ENCODE measurements around the gene NHSL2.

The NHSL2 gene

DNA sequence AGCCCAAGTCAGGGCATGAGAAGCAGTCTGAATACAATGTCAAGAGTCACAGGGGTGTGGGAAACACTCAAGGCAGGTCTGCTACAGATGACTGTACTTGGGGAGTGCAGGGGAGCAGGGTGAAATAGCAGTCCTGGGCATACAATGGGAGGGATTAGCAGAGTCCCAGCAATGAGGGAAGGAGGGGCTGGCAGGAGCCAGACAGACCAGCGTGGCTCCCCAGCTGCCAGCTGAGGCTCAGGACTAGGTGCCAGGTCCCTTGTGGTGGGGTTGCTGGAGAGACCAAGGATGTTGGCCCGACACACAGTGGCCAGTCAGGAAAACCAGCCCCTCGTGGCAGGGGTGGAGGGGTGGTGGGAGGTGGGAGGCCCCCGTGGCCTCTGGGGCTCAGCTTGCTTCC is 134.5 kb downstream of the NHSL2 start:
- DNase-seq (ENCODE audit: low read depth), result peak; percentile 56
- H3K4me3 ChIP-seq (ENCODE audit: low read length), result no peak overlapping the region
- TF ChIP-seq, protein P1, sequence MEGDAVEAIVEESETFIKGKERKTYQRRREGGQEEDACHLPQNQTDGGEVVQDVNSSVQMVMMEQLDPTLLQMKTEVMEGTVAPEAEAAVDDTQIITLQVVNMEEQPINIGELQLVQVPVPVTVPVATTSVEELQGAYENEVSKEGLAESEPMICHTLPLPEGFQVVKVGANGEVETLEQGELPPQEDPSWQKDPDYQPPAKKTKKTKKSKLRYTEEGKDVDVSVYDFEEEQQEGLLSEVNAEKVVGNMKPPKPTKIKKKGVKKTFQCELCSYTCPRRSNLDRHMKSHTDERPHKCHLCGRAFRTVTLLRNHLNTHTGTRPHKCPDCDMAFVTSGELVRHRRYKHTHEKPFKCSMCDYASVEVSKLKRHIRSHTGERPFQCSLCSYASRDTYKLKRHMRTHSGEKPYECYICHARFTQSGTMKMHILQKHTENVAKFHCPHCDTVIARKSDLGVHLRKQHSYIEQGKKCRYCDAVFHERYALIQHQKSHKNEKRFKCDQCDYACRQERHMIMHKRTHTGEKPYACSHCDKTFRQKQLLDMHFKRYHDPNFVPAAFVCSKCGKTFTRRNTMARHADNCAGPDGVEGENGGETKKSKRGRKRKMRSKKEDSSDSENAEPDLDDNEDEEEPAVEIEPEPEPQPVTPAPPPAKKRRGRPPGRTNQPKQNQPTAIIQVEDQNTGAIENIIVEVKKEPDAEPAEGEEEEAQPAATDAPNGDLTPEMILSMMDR (conservative IDR thresholded peaks at IDR 0.05; ENCODE audit: low read depth, low read length), result no peak

DNA sequence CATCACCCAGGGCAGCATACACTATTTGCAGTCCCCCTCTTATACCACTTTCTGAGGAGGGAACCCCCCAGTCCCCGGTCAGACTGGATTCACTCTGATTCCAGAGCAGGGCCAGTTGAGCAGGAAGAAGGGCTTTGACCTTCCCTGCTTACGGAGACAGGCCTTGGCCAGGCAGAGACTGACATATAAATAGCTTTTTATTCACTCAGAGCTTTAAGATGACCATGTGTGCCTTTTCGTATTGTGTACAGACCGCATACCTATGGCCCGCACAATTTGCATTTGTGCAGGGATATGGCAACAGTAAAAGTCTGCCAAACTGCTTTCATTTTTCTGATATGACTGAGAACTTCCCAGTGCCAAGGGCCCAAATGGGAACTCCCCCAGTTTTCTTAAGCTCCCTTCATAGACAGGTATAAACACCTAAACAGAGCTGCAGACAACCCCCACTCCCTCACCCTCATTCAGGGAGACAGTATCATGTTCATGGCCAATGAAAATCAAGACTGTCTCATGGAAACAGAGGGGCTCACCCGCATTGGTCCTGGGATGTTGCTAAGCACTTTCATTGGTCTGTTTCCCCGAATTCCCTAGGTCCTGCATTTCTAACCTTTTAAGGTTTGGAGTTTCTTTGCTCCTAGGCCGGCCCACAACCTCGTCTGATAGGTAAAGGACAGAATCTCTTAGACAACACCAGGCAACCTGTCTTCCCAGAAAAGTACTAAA is 135.1 kb downstream of the NHSL2 start:
- no peak for DNase-seq (ENCODE audit: low read depth)
- H3K4me3 ChIP-seq (ENCODE audit: low read length), result no peak overlapping the region
- TF ChIP-seq, protein P1 (conservative IDR thresholded peaks at IDR 0.05; ENCODE audit: low read depth, low read length), result no peak

DNA sequence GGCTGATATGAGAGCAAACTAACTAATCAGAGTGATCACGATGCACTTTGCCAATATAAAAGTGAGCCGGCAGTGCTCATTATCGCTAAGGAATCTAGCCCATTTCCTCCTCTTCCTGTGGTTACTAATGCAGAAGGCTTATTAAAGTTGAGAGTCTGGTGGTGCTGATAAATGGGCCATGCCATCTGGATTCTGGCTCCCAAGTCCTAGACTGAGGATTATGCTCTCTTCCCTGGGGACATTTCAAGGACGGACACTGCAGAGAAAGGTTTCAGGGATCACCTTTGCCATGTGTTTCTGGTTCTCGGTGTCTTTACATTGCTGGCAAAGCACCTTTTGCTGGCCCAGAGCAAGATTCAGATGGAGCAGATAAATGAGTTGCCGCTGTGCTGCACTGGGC is 135.8 kb downstream of the NHSL2 start:
- no peak for DNase-seq (ENCODE audit: low read depth)
- H3K4me3 ChIP-seq (ENCODE audit: low read length), result no peak overlapping the region
- TF ChIP-seq, protein P1 (conservative IDR thresholded peaks at IDR 0.05; ENCODE audit: low read depth, low read length), result no peak

DNA sequence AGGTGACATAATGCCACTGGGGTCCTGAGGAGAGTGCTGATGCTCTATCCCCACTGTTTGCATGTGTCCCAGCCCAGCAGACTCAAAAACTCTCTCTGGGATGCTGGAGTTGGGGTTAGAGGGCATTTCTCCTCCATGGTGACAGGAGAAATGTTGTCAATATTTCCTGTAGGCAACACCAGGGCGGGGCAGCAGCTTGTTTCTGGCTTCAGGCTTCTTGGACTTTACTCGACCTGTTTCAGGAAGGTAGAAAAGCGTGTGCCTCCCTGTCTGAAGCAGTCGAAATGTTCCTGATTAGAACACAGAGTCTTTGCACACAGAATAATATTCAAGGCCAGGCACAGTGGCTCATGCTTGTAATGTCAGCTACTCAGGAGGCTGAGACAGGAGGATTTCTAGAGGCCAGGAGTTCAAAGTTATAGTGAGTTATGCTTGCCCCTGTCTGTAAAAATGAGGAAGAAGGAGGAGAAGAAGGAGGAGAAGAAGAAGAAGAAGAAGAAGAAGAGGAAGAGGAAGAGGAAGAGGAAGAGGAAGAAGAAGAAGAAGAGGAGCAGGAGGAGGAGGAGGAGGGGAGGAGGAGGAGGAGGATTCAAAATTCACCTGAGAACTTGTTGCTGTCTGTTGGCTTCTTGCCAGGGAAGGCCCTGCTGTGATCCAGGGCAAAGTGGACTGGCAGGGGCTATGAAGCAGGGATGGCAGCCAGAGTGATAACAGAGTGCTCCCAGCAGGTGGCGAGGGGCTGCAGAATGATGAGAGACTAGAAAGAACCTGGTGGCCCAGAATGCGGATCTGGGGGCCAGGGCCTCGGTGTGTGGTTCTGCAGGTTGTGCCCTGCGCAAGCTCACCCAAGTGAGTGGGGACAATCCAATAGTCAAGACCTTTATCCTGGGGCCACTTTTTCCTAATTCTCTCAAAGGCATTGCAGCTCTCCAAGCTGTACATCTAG is 138.1 kb downstream of the NHSL2 start:
- TF ChIP-seq, protein P1 (conservative IDR thresholded peaks at IDR 0.05; ENCODE audit: low read depth, low read length), result peak; percentile 26
- DNase-seq (ENCODE audit: low read depth), result no peak
- no peak overlapping the region for H3K4me3 ChIP-seq (ENCODE audit: low read length)

DNA sequence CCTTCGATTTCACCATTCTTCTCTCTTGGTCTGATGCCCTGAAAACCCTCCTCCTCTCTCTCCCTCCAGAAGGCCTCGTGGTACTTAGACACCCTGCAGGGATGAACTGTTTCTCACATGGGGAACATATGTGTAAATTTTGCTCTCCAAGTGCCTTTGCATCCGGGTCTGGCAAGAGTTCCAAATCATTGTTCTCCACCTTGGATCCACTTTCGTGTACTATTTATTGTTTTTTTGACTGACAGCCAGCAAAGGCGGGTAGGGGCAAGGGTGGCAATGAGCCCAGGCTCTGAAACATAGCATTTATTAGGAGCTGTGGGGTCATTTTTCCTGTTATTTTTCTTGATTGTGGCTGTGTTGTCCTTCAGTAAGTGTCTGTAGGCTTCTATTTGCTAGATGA is 139.4 kb downstream of the NHSL2 start:
- DNase-seq (ENCODE audit: low read depth), result no peak
- no peak overlapping the region for H3K4me3 ChIP-seq (ENCODE audit: low read length)
- TF ChIP-seq, protein P1 (conservative IDR thresholded peaks at IDR 0.05; ENCODE audit: low read depth, low read length), result no peak

DNA sequence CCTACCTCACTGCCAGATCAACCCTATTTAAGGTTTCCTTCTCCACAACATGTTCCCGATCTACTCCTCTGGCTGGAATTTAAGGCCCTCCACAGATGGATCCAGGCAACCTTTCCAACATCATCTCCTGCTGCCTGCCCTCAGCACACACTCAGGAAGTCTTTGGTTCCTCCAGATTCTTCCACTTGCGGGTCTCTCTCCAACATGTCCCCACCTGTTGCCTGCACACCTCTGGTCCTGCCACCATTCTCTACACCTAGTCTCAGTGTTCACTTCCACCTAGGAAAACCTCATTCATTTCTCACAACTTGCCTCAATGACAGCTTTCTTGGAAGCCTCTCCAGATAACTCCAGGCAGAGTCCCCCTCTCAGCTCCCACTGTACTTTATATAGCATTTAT is 140.9 kb downstream of the NHSL2 start:
- TF ChIP-seq, protein P1 (conservative IDR thresholded peaks at IDR 0.05; ENCODE audit: low read depth, low read length), result no peak
- DNase-seq (ENCODE audit: low read depth), result no peak
- no peak overlapping the region for H3K4me3 ChIP-seq (ENCODE audit: low read length)

All from retinal pigment epithelial cell (primary cell).